WTC11 (cell line): ENCODE data around the gene ATP2B3. TPM values are rescaled to one million over a fixed set of nuclear protein-coding genes. Genes with fewer than 3 reads are reported as not detected.

ENCODE experiments used
- ATAC-seq: fragments of 200-7000 bp; cut with Tn5 transposase; 2 replicates; pipeline ENCODE4 v1.10.0; 2021; ENCODE audit warnings: mild to moderate bottlenecking, moderate library complexity
- CTCF ChIA-PET: fragments of 300-600 bp; sonication (Branson Sonifier 250); formaldehyde crosslinking; loops from one replicate; lab custom pipeline; 2021; ENCODE audit warnings: antibody characterized with exemption; lab: Charles Lee
- POLR2A ChIA-PET: fragments of 350-600 bp; sonication (Branson Sonifier 250); formaldehyde crosslinking; loops from one replicate; lab custom pipeline; 2021; ENCODE audit warnings: antibody characterized with exemption; lab: Charles Lee
- DNase-seq: peaks from one replicate; pipeline ENCODE4 v3.0.0; 2021; ENCODE audit warnings: low spot score
- H3K27ac Mint-ChIP-seq: 2 replicates; pipeline ENCODE4 v1.8.0; 2021; ENCODE audit warnings: mixed read lengths
- H3K27me3 Mint-ChIP-seq: 2 replicates; pipeline ENCODE4 v1.8.0; 2021; ENCODE audit warnings: low read depth, mild to moderate bottlenecking, moderate library complexity, mixed read lengths
- H3K36me3 Mint-ChIP-seq: 2 replicates; pipeline ENCODE4 v1.8.0; 2021; ENCODE audit warnings: mixed read lengths
- H3K4me1 Mint-ChIP-seq: 2 replicates; pipeline ENCODE4 v1.8.0; 2022; ENCODE audit warnings: mixed read lengths
- H3K4me3 Mint-ChIP-seq: 2 replicates; pipeline ENCODE4 v1.8.0; 2021; ENCODE audit warnings: mild to moderate bottlenecking, moderate library complexity, mixed read lengths
- H3K9me3 Mint-ChIP-seq: 2 replicates; pipeline ENCODE4 v1.8.0; 2021; ENCODE audit warnings: mixed read lengths
- EMX1 ChIP-seq: fragments of 250-450 bp; sonication (Bioruptor Pico); IDR thresholded peaks from 2 replicates; pipeline ENCODE4 v1.8.0; 2021; ENCODE audit warnings: mild to moderate bottlenecking
- FOXK1 ChIP-seq: sonication (generic); formaldehyde crosslinking; IDR thresholded peaks from 2 replicates; pipeline ENCODE4 v1.8.0; 2022; ENCODE audit warnings: mild to moderate bottlenecking, moderate library complexity, missing genetic modification reagents
- NFATC4 ChIP-seq: fragments of 250-450 bp; sonication (Bioruptor Pico); IDR thresholded peaks from 2 replicates; pipeline ENCODE4 v1.9.0; 2021; ENCODE audit warnings: mild to moderate bottlenecking
- TEAD4 ChIP-seq: sonication (generic); formaldehyde crosslinking; IDR thresholded peaks from 2 replicates; pipeline ENCODE4 v1.8.0; 2022; ENCODE audit warnings: mild to moderate bottlenecking, missing genetic modification reagents
- ZNF263 ChIP-seq: sonication (generic); formaldehyde crosslinking; IDR thresholded peaks from 2 replicates; pipeline ENCODE4 v1.8.1; 2022; ENCODE audit warnings: low read depth, mild to moderate bottlenecking, moderate library complexity, missing genetic modification reagents
- ZNF423 ChIP-seq: fragments of 250-450 bp; sonication (Bioruptor Pico); IDR thresholded peaks from 2 replicates; pipeline ENCODE4 v2.1.2; 2022; ENCODE audit warnings: mild to moderate bottlenecking, moderate library complexity
- total RNA-seq: library from RNA; stranded (reverse); gene quantifications from 3 replicates; pipeline ENCODE4 v1.2.3, GENCODE V29; 2021
- TF ChIP-seq, protein P1 (sequence below): fragments of 250-450 bp; sonication (Bioruptor Pico); IDR thresholded peaks from 2 replicates; pipeline ENCODE4 v2.1.2; 2022; ENCODE audit warnings: mild to moderate bottlenecking, moderate library complexity
- TF ChIP-seq, protein P2 (sequence below): sonication (generic); formaldehyde crosslinking; IDR thresholded peaks from 2 replicates; pipeline ENCODE4 v1.8.0; 2022; ENCODE audit warnings: mild to moderate bottlenecking, missing genetic modification reagents
- TF ChIP-seq, protein P3 (sequence below): sonication (generic); formaldehyde crosslinking; conservative IDR thresholded peaks from 2 replicates; pipeline ENCODE4 v1.8.1; 2022; ENCODE audit warnings: mild to moderate bottlenecking, missing genetic modification reagents
- TF ChIP-seq, protein P4 (sequence below): sonication (generic); formaldehyde crosslinking; IDR thresholded peaks from 2 replicates; pipeline ENCODE4 v1.8.0; 2022; ENCODE audit warnings: missing genetic modification reagents
- TF ChIP-seq, protein P5 (sequence below): sonication (generic); formaldehyde crosslinking; IDR thresholded peaks from 2 replicates; pipeline ENCODE4 v1.8.1; 2023; ENCODE audit warnings: mild to moderate bottlenecking, moderate library complexity, missing genetic modification reagents
- TF ChIP-seq, protein P6 (sequence below): fragments of 250-450 bp; sonication (Bioruptor Pico); IDR thresholded peaks from 2 replicates; pipeline ENCODE4 v1.9.0; 2021; ENCODE audit warnings: moderate library complexity, mild to moderate bottlenecking, inconsistent platforms, borderline replicate concordance
- TF ChIP-seq, protein P7 (sequence below): sonication (generic); formaldehyde crosslinking; conservative IDR thresholded peaks from 2 replicates; pipeline ENCODE4 v1.8.1; 2023; ENCODE audit warnings: mild to moderate bottlenecking, low read depth, missing genetic modification reagents, moderate library complexity

The ATP2B3 gene
- total RNA-seq, 1 experiment from 2014 or later, result 0.28 TPM

DNA sequence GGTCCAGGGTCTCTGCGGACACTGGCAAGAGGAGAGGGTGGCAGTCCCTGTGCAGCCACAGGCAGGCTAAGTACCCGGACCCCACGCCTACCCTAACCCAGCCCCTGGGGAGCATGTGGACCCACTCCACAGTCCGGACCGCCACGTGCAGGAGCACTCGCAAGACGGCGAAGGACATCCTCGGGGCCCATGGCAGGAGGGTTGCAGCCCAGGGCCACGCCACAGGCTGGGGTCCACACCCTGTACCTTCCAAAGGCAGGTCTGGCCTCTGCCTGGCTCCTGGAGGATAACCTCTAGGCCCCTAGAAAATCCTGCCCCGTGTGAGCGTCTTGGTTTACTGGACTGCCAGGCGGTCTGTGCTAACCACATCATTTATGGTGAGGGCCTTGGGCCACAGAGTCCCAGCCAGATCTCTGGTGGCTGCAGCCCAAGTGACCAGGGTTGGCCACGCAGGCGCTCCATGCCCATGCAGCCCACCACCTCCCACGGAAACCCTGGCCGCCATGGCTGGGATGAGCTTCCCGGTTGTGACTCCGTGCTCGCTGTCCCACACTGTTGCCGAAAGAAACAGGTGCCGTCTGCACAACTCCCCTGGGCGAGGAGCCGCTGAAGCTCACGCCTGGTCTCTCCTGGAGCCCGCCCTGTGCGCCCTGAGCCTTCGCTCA lies 71.5 kb downstream of the ATP2B3 start:
- no peak for ATAC-seq
- Mint-ChIP-seq H3K27me3 (no peaks in the 10 kb centered on the region), H3K4me3 (no peak overlapping the region), H3K36me3 (peaks cover 5% of the 10 kb centered on the region; the same call in 1 of the 2 replicates), H3K9me3 (no peaks in the 10 kb centered on the region)
- POLR2A ChIA-PET, result no interaction called here
- CTCF ChIA-PET, result interaction anchor here (1.0 to 1.5 kb wide), 2 partner anchors 9 to 49 kb away, joined by 3 read pairs; no protein-coding TSS in a partner anchor
- no peak for TF ChIP-seq ZNF423 (CRISPR knock-in tag)
- TF ChIP-seq, protein P1, sequence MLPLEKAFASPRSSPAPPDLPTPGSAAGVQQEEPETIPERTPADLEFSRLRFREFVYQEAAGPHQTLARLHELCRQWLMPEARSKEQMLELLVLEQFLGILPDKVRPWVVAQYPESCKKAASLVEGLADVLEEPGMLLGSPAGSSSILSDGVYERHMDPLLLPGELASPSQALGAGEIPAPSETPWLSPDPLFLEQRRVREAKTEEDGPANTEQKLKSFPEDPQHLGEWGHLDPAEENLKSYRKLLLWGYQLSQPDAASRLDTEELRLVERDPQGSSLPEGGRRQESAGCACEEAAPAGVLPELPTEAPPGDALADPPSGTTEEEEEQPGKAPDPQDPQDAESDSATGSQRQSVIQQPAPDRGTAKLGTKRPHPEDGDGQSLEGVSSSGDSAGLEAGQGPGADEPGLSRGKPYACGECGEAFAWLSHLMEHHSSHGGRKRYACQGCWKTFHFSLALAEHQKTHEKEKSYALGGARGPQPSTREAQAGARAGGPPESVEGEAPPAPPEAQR, result no peak
- no peak for TF ChIP-seq EMX1
- TF ChIP-seq, protein P2, sequence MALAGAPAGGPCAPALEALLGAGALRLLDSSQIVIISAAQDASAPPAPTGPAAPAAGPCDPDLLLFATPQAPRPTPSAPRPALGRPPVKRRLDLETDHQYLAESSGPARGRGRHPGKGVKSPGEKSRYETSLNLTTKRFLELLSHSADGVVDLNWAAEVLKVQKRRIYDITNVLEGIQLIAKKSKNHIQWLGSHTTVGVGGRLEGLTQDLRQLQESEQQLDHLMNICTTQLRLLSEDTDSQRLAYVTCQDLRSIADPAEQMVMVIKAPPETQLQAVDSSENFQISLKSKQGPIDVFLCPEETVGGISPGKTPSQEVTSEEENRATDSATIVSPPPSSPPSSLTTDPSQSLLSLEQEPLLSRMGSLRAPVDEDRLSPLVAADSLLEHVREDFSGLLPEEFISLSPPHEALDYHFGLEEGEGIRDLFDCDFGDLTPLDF (CRISPR knock-in tag), result no peak
- TF ChIP-seq NFATC4 (CRISPR knock-in tag), result no peak
- TF ChIP-seq, all 79 proteins: peak for 0
- no peak for DNase-seq
- Mint-ChIP-seq H3K4me1 (no peaks in the 10 kb centered on the region), H3K27ac (no peak overlapping the region)

DNA sequence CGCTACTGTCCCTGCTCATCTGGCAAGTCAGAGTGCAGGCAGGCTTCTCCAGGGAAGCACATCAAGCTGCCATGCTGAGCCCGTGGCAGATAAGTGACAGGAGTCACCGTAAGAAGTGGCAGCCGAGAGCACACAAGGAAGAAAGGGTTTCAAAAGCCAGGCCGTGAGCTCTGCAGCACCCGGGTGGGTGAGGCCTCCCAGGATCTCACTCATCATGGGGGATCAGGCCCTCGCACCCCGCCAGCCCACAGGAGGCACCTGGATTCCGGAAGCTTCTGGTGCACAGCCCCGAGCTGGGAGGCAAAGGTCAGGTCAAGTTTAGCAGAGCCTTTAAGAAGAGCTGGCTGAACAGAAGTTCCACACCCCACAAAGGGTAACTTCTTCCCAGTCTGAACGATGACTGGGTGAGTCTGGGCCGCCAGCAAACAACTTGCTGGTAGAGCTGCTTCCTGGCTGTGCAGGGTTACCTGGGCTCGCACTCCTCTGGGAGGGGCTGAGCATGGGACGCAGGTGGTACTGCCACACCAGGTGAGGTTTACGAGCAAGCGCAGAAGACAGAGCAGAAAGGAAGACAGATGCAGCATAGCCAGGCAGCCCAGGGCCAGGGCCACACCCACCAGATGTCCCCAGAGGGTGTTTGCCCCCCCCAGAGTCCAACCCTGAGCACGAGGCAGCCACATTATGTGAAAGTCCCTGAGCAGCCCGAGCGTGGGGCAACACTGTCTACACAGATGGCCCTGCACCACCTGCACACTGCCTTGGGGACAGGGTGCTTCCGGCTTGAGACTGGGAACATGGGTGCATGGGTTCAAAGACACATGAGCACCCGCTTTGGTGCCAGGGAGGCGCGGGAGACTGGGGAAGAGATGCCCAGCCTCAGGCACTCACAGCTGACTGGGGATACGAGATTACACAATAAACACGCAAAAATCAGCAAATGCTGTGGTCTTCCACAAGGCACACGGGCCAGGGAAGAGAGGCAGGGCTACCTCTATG lies 73.8 kb downstream of the ATP2B3 start:
- no peaks in the 10 kb centered on the region for H3K27me3 Mint-ChIP-seq
- POLR2A ChIA-PET, result no interaction called here
- peaks cover 10% of the 10 kb centered on the region for H3K36me3 Mint-ChIP-seq
- no peaks in the 10 kb centered on the region for H3K9me3 Mint-ChIP-seq
- ATAC-seq, result no peak
- H3K4me3 Mint-ChIP-seq, result no peak overlapping the region
- TF ChIP-seq FOXK1 (CRISPR knock-in tag) (no peak), TEAD4 (CRISPR knock-in tag) (no peak)
- no peak overlapping the region for H3K27ac Mint-ChIP-seq
- no peak for DNase-seq
- no peaks in the 10 kb centered on the region for H3K4me1 Mint-ChIP-seq
- CTCF ChIA-PET, result no interaction called here

DNA sequence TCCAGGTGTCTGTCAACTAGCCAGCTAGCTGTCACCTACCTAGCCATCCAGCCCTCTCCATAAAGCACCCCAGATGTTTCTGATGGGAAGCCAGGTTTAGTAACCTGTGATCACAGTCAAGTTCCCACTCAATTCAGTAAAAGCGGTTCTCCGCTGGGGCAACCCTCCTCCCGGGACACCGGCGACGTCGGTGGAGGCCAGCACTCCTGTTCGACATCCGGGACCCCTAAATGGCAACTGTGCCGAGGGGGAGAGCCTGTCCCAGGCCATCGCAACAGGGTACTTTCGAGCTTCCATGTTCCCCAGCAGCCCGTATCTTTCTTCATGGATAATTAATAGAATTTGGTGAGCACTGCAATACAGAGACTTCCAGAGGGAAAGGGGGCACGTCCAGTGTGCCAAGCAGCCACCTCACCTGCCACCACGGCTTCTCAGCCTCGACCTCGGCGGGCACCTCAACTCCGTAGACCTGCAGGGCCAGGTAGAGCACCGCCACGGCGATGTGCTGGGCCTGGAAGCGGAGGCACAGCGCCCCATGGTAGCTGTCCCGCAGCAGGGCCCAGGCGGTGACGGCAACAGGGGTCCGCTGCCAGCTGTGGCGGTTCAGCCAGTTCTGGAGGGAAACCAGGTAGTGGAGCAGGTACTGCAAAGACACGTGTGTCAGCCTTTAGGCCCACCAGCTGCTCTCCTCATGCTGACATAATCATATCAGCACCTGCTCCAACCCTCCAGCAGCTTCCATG lies 74.8 kb downstream of the ATP2B3 start:
- no peaks in the 10 kb centered on the region for H3K4me1 Mint-ChIP-seq
- ATAC-seq, result no peak
- CTCF ChIA-PET, result interaction anchor here (1.0 kb wide), 1 partner anchor 58 kb away, joined by 6 read pairs; no protein-coding TSS in a partner anchor
- POLR2A ChIA-PET, result no interaction called here
- H3K27ac Mint-ChIP-seq, result no peak overlapping the region
- H3K27me3 Mint-ChIP-seq, result no peaks in the 10 kb centered on the region
- no peak for DNase-seq
- peaks cover 10% of the 10 kb centered on the region for H3K36me3 Mint-ChIP-seq
- no peak overlapping the region for H3K4me3 Mint-ChIP-seq
- no peaks in the 10 kb centered on the region for H3K9me3 Mint-ChIP-seq
- TF ChIP-seq, protein P3, sequence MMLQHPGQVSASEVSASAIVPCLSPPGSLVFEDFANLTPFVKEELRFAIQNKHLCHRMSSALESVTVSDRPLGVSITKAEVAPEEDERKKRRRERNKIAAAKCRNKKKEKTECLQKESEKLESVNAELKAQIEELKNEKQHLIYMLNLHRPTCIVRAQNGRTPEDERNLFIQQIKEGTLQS, result no peak
- TF ChIP-seq, protein P4, sequence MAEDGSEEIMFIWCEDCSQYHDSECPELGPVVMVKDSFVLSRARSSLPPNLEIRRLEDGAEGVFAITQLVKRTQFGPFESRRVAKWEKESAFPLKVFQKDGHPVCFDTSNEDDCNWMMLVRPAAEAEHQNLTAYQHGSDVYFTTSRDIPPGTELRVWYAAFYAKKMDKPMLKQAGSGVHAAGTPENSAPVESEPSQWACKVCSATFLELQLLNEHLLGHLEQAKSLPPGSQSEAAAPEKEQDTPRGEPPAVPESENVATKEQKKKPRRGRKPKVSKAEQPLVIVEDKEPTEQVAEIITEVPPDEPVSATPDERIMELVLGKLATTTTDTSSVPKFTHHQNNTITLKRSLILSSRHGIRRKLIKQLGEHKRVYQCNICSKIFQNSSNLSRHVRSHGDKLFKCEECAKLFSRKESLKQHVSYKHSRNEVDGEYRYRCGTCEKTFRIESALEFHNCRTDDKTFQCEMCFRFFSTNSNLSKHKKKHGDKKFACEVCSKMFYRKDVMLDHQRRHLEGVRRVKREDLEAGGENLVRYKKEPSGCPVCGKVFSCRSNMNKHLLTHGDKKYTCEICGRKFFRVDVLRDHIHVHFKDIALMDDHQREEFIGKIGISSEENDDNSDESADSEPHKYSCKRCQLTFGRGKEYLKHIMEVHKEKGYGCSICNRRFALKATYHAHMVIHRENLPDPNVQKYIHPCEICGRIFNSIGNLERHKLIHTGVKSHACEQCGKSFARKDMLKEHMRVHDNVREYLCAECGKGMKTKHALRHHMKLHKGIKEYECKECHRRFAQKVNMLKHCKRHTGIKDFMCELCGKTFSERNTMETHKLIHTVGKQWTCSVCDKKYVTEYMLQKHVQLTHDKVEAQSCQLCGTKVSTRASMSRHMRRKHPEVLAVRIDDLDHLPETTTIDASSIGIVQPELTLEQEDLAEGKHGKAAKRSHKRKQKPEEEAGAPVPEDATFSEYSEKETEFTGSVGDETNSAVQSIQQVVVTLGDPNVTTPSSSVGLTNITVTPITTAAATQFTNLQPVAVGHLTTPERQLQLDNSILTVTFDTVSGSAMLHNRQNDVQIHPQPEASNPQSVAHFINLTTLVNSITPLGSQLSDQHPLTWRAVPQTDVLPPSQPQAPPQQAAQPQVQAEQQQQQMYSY (CRISPR knock-in tag), result no peak
- TF ChIP-seq, protein P5, sequence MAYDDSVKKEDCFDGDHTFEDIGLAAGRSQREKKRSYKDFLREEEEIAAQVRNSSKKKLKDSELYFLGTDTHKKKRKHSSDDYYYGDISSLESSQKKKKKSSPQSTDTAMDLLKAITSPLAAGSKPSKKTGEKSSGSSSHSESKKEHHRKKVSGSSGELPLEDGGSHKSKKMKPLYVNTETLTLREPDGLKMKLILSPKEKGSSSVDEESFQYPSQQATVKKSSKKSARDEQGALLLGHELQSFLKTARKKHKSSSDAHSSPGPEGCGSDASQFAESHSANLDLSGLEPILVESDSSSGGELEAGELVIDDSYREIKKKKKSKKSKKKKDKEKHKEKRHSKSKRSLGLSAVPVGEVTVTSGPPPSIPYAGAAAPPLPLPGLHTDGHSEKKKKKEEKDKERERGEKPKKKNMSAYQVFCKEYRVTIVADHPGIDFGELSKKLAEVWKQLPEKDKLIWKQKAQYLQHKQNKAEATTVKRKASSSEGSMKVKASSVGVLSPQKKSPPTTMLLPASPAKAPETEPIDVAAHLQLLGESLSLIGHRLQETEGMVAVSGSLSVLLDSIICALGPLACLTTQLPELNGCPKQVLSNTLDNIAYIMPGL (CRISPR knock-in tag), result no peak
- TF ChIP-seq, protein P6, sequence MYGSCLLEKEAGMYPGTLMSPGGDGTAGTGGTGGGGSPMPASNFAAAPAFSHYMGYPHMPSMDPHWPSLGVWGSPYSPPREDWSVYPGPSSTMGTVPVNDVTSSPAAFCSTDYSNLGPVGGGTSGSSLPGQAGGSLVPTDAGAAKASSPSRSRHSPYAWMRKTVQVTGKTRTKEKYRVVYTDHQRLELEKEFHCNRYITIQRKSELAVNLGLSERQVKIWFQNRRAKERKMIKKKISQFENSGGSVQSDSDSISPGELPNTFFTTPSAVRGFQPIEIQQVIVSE (CRISPR knock-in tag), result no peak
- TF ChIP-seq ZNF263 (CRISPR knock-in tag), result no peak
- TF ChIP-seq, protein P7, sequence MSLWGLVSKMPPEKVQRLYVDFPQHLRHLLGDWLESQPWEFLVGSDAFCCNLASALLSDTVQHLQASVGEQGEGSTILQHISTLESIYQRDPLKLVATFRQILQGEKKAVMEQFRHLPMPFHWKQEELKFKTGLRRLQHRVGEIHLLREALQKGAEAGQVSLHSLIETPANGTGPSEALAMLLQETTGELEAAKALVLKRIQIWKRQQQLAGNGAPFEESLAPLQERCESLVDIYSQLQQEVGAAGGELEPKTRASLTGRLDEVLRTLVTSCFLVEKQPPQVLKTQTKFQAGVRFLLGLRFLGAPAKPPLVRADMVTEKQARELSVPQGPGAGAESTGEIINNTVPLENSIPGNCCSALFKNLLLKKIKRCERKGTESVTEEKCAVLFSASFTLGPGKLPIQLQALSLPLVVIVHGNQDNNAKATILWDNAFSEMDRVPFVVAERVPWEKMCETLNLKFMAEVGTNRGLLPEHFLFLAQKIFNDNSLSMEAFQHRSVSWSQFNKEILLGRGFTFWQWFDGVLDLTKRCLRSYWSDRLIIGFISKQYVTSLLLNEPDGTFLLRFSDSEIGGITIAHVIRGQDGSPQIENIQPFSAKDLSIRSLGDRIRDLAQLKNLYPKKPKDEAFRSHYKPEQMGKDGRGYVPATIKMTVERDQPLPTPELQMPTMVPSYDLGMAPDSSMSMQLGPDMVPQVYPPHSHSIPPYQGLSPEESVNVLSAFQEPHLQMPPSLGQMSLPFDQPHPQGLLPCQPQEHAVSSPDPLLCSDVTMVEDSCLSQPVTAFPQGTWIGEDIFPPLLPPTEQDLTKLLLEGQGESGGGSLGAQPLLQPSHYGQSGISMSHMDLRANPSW (CRISPR knock-in tag), result no peak
